Skeletal muscle satellite cell (primary cell): ENCODE data around the gene AP2S1. TPM values are rescaled to one million over a fixed set of nuclear protein-coding genes. Genes with fewer than 3 reads are reported as not detected.
"Not testable (repeated sequence)": the region's sequence is repeated elsewhere in the genome, so short reads cannot be mapped to it uniquely, and the experiment has no call there.

Source experiments
- H3K27me3 ChIP-seq: 2 replicates; pipeline ENCODE4 v1.7.0; 2013; ENCODE audit warnings: low read length; ENCODE audit not compliant: control insufficient read depth, insufficient read depth
- H3K36me3 ChIP-seq: 2 replicates; pipeline ENCODE4 v1.7.0; 2013; ENCODE audit warnings: mild to moderate bottlenecking, control low read depth, low read length; ENCODE audit not compliant: insufficient read depth
- H3K4me1 ChIP-seq: 2 replicates; pipeline ENCODE4 v1.7.0; 2013; ENCODE audit warnings: low read length; ENCODE audit not compliant: control insufficient read depth, insufficient read depth
- H3K4me2 ChIP-seq: 2 replicates; pipeline ENCODE4 v1.7.0; 2013; ENCODE audit warnings: mild to moderate bottlenecking, low read length
- H3K4me3 ChIP-seq: 2 replicates; pipeline ENCODE4 v1.7.0; 2013; ENCODE audit warnings: low read length
- H3K9ac ChIP-seq: 2 replicates; pipeline ENCODE4 v1.7.0; 2013; ENCODE audit warnings: mild to moderate bottlenecking, low read depth, low read length, moderate library complexity
- H3K9me3 ChIP-seq: replicated peaks from 2 replicates; pipeline ENCODE4 v1.7.0; 2013; ENCODE audit warnings: mild to moderate bottlenecking, control low read depth, low read length
- total RNA-seq: library from RNA; depleted of rRNA; stranded (reverse); fragments of >200 nt; gene quantifications from 2 replicates; pipeline ENCODE4 v1.2.3, GENCODE V29; 2012; rRNA removed

AP2S1 gene
- total RNA-seq, result 150 and 160 TPM in 2 replicates

DNA sequence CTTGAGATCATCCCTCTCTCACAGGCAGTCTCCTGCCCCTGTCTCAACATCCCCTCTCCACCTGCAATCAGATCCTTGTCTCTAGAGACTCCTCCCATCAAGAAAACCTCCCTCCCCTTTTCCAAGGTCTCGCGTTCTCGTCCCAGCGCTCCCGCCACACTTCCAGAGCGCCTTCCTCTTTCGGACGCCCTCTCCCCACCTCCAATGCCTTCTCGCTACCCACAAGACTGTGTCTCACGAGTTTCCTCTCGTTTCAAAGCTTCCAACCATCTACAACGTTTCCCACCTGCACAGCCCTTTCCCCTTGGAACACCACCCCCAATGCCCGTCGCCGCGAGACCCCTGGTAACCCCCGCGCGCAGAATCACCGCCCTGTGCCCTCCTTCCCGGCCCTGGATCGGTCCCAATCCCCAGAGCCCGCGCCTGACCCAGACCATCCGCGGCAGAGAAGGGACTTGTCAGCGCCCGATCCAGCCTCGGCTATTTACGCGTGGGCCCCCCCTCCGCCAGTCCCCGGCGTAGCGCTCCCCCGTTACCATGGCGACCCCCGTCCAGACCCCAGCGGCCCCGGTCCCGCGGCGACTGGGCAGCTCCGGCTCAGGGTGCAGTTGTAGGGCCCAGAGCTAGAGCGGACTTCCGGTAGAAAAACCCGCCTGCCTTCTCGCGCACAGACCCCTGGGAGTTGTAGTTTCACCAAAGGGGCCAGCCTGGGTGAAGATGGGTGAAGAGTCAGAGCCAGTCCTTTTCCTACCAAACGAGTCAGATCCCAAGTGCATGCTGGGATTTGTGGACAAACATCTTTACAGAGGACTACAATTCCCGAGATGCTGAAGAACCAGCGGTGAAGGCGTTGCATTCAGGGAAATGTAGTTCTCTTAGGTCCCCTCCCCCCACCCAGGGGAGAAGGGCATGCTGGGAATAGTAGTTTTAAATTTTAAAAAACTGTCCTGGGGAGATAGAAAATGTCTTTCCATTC lies at the start of gene AP2S1:
Gene AP2S1, minus strand, starts transcription at position 619 of the 976 bp plus-strand sequence. Its CDS starts 80 bp downstream, at position 539.
- H3K4me3 ChIP-seq, result peak within 1 kb of the TSS; percentile 80
- no peaks in the 10 kb centered on the region for H3K27me3 ChIP-seq
- H3K9me3 ChIP-seq, result no peaks in the 10 kb centered on the region
- H3K4me1 ChIP-seq, result peaks cover 5% of the 10 kb centered on the region
- H3K4me2 ChIP-seq, result peak within 1 kb of the TSS; percentile 90
- peaks cover 14% of the 10 kb centered on the region for H3K36me3 ChIP-seq
- H3K9ac ChIP-seq, result peak within 1 kb of the TSS; percentile 89

DNA sequence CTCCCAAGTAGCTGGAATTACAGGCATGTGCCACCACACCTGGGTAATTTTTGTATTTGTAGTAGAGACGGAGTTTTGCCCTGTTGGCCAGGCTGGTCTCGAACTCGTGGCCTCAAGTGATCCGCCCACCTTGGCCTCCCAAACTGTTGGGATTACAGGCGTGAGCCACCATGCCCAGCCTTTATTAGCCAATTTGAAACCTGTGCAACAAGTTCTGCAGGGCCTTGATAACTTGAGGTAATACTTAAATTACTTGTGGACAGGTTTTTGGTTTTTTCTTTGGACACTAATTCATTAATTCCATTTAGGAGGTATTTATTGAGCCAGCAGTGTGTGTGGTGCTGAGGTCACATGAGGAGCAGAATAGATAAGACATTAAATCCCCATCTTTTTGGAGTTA lies 49.7 kb upstream of the AP2S1 start:
- Histone ChIP-seq H3K9me3 (no peaks in the 10 kb centered on the region), H3K4me1 (peaks cover 46% of the 10 kb centered on the region), H3K4me2 (no peak overlapping the region), H3K4me3 (no peak overlapping the region), H3K36me3 (no peaks in the 10 kb centered on the region), H3K9ac (no peak overlapping the region), H3K27me3 (no peaks in the 10 kb centered on the region)

DNA sequence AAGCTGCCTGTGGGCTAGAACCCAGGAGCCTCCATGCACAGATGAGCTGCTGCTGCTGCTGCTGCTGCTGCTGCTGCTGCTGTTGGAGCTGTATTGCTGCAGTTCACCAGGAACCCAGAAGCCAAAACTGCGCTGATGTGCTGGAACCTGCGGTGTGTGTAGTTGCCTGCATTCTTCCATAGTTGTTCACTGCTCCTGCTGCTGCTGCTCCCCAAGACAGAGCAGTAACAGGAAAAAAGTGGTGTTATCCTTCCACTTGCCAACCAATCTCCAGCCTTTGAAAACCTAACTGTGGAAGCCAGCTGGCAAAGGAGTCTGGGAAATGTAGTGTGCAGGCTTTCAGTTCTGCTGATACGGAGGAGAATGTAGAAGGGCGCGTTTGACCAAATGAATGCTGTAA lies 48.1 kb upstream of the AP2S1 start:
- no peaks in the 10 kb centered on the region for H3K27me3 ChIP-seq
- peaks cover 33% of the 10 kb centered on the region for H3K4me1 ChIP-seq
- H3K9ac ChIP-seq, result no peak overlapping the region
- H3K9me3 ChIP-seq, result no peaks in the 10 kb centered on the region
- no peak overlapping the region for H3K4me3 ChIP-seq
- peak overlapping the region; percentile 8 for H3K4me2 ChIP-seq
- H3K36me3 ChIP-seq, result no peaks in the 10 kb centered on the region

GRCh38 chr19:46896076-46896794 lies 45.6 kb upstream of the AP2S1 start:
- H3K36me3 ChIP-seq, result no peaks in the 10 kb centered on the region

DNA sequence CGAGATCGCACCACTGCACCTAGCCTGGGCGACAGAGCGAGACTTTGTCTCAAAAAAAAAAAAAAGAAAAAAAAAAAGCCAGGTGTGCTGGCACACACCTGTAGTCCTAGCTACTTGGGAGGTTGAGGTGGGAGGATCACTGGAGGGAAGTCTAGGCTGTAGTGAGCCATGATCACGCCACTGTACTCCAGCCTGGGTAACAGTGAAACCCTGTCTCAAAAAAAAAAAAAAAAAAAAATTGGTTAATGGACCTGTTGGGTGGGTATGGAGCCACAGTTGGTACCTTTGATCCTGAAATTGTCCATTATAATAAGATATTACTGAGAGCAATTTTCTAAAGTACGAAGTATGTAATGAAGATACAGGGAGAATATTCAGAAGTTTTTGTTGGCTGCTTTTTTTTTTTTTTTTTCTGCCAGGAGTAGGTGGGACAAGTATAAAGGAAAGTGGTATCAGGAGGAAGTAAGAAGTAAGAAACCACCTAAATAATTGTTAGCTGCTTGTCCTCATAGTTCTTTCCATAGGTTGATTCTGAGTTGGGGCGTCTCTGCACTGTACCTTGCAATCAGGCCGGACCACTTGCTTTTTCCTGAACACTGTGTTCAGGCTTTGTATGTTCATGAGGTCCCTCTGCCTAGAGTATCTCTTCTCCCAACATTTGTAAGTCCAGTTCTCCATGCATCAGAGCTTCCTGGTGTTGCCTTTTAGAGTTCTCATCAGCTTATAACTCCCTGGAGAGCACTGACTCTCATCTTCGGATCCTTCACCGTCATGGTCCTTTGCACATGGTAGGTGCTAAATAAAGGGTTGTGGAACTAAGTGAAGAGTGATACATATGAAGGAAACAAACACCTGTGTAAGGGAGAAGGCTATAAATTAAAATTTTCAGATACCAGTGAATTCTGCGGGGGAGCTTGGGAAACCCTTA lies 41.9 kb upstream of the AP2S1 start:
- Histone ChIP-seq H3K36me3 (no peaks in the 10 kb centered on the region), H3K27me3 (no peaks in the 10 kb centered on the region), H3K4me1 (peaks cover 21% of the 10 kb centered on the region), H3K9me3 (no peaks in the 10 kb centered on the region), H3K9ac (no peak overlapping the region), H3K4me3 (no peak overlapping the region), H3K4me2 (no peak overlapping the region)

More at GRCh38 chr19:46896076-46896794, 45.6 kb upstream of the AP2S1 start:
- peaks cover 14% of the 10 kb centered on the region for H3K4me1 ChIP-seq
- no peak overlapping the region for H3K4me3 ChIP-seq
- no peak overlapping the region for H3K4me2 ChIP-seq
- no peak overlapping the region for H3K9ac ChIP-seq
- no peaks in the 10 kb centered on the region for H3K27me3 ChIP-seq
- no peaks in the 10 kb centered on the region for H3K9me3 ChIP-seq

- Histone ChIP-seq H3K4me1 (peaks cover 35% of the 10 kb centered on the region), H3K36me3 (no peaks in the 10 kb centered on the region), H3K27me3 (no peaks in the 10 kb centered on the region), H3K4me3 (peak overlapping the region; percentile 19), H3K9ac (no peak overlapping the region), H3K4me2 (peak overlapping the region; percentile 68), H3K9me3 (no peaks in the 10 kb centered on the region)
These were observed 40.0 kb upstream of the AP2S1 start for GRCh38 chr19:46890423-46891170.

- no peaks in the 10 kb centered on the region for H3K27me3 ChIP-seq
- no peaks in the 10 kb centered on the region for H3K9me3 ChIP-seq
- H3K4me2 ChIP-seq, result no peak overlapping the region
- H3K4me1 ChIP-seq, result peaks cover 40% of the 10 kb centered on the region
- H3K36me3 ChIP-seq, result no peaks in the 10 kb centered on the region
- H3K9ac ChIP-seq, result no peak overlapping the region
- no peak overlapping the region for H3K4me3 ChIP-seq
These were observed 36.7 kb upstream of the AP2S1 start for GRCh38 chr19:46887240-46887782.

GRCh38 chr19:46886546-46887239 lies 36.0 kb upstream of the AP2S1 start:
- no peaks in the 10 kb centered on the region for H3K27me3 ChIP-seq
- no peak overlapping the region for H3K9ac ChIP-seq
- H3K4me2 ChIP-seq, result peak overlapping the region; percentile 32
- H3K36me3 ChIP-seq, result no peaks in the 10 kb centered on the region
- H3K9me3 ChIP-seq, result no peaks in the 10 kb centered on the region
- H3K4me3 ChIP-seq, result no peak overlapping the region
- peaks cover 40% of the 10 kb centered on the region for H3K4me1 ChIP-seq

DNA sequence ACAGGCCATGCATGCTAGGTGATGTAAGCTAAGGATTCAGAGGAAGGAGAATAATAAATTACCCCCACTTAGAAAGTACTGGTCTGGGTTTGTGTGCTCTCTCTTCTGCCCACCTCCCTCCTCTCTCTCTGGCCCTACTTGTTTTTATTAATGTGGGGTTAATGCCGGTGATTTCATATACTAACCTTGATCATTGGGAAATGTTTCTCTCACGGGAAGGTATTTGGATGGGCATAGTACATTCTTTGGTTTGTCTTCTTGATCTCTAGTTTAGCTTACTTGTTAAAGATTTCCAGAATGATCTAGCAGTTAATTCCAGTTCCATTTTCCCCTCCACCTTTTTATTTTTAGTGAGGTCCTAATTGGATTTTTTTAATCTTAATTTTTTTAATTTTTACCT lies 34.8 kb upstream of the AP2S1 start:
- peaks cover 4% of the 10 kb centered on the region for H3K36me3 ChIP-seq
- no peak overlapping the region for H3K4me2 ChIP-seq
- H3K4me1 ChIP-seq, result peaks cover 30% of the 10 kb centered on the region
- no peak overlapping the region for H3K9ac ChIP-seq
- no peaks in the 10 kb centered on the region for H3K9me3 ChIP-seq
- H3K4me3 ChIP-seq, result no peak overlapping the region
- H3K27me3 ChIP-seq, result no peaks in the 10 kb centered on the region

- H3K4me1 ChIP-seq, result peaks cover 46% of the 10 kb centered on the region
- not testable (repeated sequence) for H3K4me3 ChIP-seq, H3K9me3 ChIP-seq, H3K27me3 ChIP-seq, H3K4me2 ChIP-seq, H3K9ac ChIP-seq, H3K36me3 ChIP-seq
These were observed 32.1 kb upstream of the AP2S1 start for GRCh38 chr19:46882751-46883150.
